ENCODE measurements around the gene LRRN4CL. TPM values are rescaled to one million over a fixed set of nuclear protein-coding genes. Genes with fewer than 3 reads are reported as not detected.

The LRRN4CL gene
- 0.09 and 0.28 TPM in 2 replicates for total RNA-seq

GRCh38 chr11:62689421-62690183, at the start of gene LRRN4CL:
Gene LRRN4CL (minus strand): TSS chr11:62689530. CDS start chr11:62688508, 1,022 bp downstream.

GRCh38 chr11:62728171-62728988, 39.0 kb upstream of the LRRN4CL start, which contains the start of gene TTC9C:
Gene TTC9C (plus strand): TSS chr11:62728486. CDS start chr11:62728849, 363 bp downstream.

GRCh38 chr11:62727165-62727871, 38.0 kb upstream of the LRRN4CL start, which contains the start of gene HNRNPUL2:
Gene HNRNPUL2 (minus strand): TSS chr11:62727457. CDS start chr11:62727156, 301 bp downstream.

GRCh38 chr11:62707277-62707861, 18.0 kb upstream of the LRRN4CL start, which contains the start of the genes BSCL2 and GNG3:
Gene BSCL2 (minus strand): TSS chr11:62707424. CDS start chr11:62707195, 229 bp downstream.
Gene GNG3 (plus strand): TSS chr11:62707676. CDS start chr11:62708296, 620 bp downstream.

GRCh38 chr11:62678770-62679696, 10.3 kb downstream of the LRRN4CL start, which contains the start of gene UBXN1:
Gene UBXN1 (minus strand): TSS chr11:62679073. CDS start chr11:62678923, 150 bp downstream.

GRCh38 chr11:62671608-62672389, 17.5 kb downstream of the LRRN4CL start, which contains the start of the genes LBHD1 and UQCC3:
Gene LBHD1 (minus strand): TSS chr11:62672267. CDS start chr11:62670031, 2,236 bp downstream.
Gene UQCC3 (plus strand): TSS chr11:62671673. CDS start chr11:62671746, 73 bp downstream.

GRCh38 chr11:62665075-62665598, 24.2 kb downstream of the LRRN4CL start, which contains the start of the genes C11orf98 and CSKMT:
Gene C11orf98 (minus strand): TSS chr11:62665210. CDS start chr11:62665169, 41 bp downstream.
Gene CSKMT (plus strand): TSS chr11:62665312. CDS start chr11:62665880, 568 bp downstream.

GRCh38 chr11:62645946-62646824, 43.1 kb downstream of the LRRN4CL start, which contains the start of gene GANAB:
Gene GANAB (minus strand): TSS chr11:62646613. CDS start chr11:62646599, 14 bp downstream.

Other genes with a start within 250 kb of the LRRN4CL start
- 386 and 487 TPM in 2 replicates for gene AHNAK, start 142.7 kb downstream of the LRRN4CL start, total RNA-seq
- 2,164 and 2,188 TPM in 2 replicates for gene EEF1G, start 115.6 kb downstream of the LRRN4CL start, total RNA-seq
- 10.3 and 12.6 TPM in 2 replicates for gene TUT1, start 98.0 kb downstream of the LRRN4CL start, total RNA-seq
- 126 and 159 TPM in 2 replicates for gene MTA2, start 87.7 kb downstream of the LRRN4CL start, total RNA-seq
- 20.8 and 25.4 TPM in 2 replicates for gene EML3, start 76.8 kb downstream of the LRRN4CL start, total RNA-seq
- 1.7 and 3.5 TPM in 2 replicates for gene ROM1, start 76.3 kb downstream of the LRRN4CL start, total RNA-seq
- gene B3GAT3, start 67.5 kb downstream of the LRRN4CL start, total RNA-seq, result 30.2 and 30.4 TPM in 2 replicates
- gene GANAB, start 42.9 kb downstream of the LRRN4CL start, total RNA-seq, result 146 and 160 TPM in 2 replicates
- gene INTS5, start 36.2 kb downstream of the LRRN4CL start, total RNA-seq, result 30.6 and 31.7 TPM in 2 replicates
- 85.8 and 91.6 TPM in 2 replicates for gene C11orf98, start 24.3 kb downstream of the LRRN4CL start, total RNA-seq
- gene CSKMT, start 24.2 kb downstream of the LRRN4CL start, total RNA-seq, result 9.3 and 14.3 TPM in 2 replicates
- 18.9 and 26.7 TPM in 2 replicates for gene UQCC3, start 17.9 kb downstream of the LRRN4CL start, total RNA-seq
- 2.3 and 5.2 TPM in 2 replicates for gene LBHD1, start 17.3 kb downstream of the LRRN4CL start, total RNA-seq
- 122 and 144 TPM in 2 replicates for gene UBXN1, start 10.5 kb downstream of the LRRN4CL start, total RNA-seq
- 59.5 and 69.4 TPM in 2 replicates for gene BSCL2, start 17.9 kb upstream of the LRRN4CL start, total RNA-seq
- gene GNG3, start 18.1 kb upstream of the LRRN4CL start, total RNA-seq, result not detected in 2 replicates
- 9.7 and 12.8 TPM in 2 replicates for gene HNRNPUL2, start 37.9 kb upstream of the LRRN4CL start, total RNA-seq
- gene TTC9C, start 39.0 kb upstream of the LRRN4CL start, total RNA-seq, result 10.0 and 17.7 TPM in 2 replicates
- gene ZBTB3, start 64.6 kb upstream of the LRRN4CL start, total RNA-seq, result 4.2 and 10.2 TPM in 2 replicates
- gene POLR2G, start 72.0 kb upstream of the LRRN4CL start, total RNA-seq, result 115 and 116 TPM in 2 replicates
- 18.2 and 18.3 TPM in 2 replicates for gene TAF6L, start 81.9 kb upstream of the LRRN4CL start, total RNA-seq
- 56.6 and 63.5 TPM in 2 replicates for gene TMEM179B, start 97.9 kb upstream of the LRRN4CL start, total RNA-seq
- 23.5 and 27.9 TPM in 2 replicates for gene TMEM223, start 102.5 kb upstream of the LRRN4CL start, total RNA-seq
- gene NXF1, start 115.9 kb upstream of the LRRN4CL start, total RNA-seq, result 33.6 and 34.0 TPM in 2 replicates
- 18.2 and 25.3 TPM in 2 replicates for gene STX5, start 142.5 kb upstream of the LRRN4CL start, total RNA-seq
- not detected in 2 replicates for gene TEX54, start 143.3 kb upstream of the LRRN4CL start, total RNA-seq
- 67.6 and 70.5 TPM in 2 replicates for gene WDR74, start 150.1 kb upstream of the LRRN4CL start, total RNA-seq
- 327 and 333 TPM in 2 replicates for gene SLC3A2, start 191.4 kb upstream of the LRRN4CL start, total RNA-seq
- not detected in 2 replicates for gene CHRM1, start 231.8 kb upstream of the LRRN4CL start, total RNA-seq